ENCODE results near the gene ARID5A.
"Not testable (repeated sequence)": the region's sequence is repeated elsewhere in the genome, so short reads cannot be mapped to it uniquely, and the experiment has no call there.

The ARID5A gene

GRCh38 chr2:96541398-96542152 is 5.0 kb downstream of the ARID5A start:
- no peak for DNase-seq (ENCODE audit: low read depth in 2 of 2)

- no peak for DNase-seq (ENCODE audit: low read depth in 2 of 2)
These were observed 5.9 kb downstream of the ARID5A start for GRCh38 chr2:96542357-96542977.

DNA sequence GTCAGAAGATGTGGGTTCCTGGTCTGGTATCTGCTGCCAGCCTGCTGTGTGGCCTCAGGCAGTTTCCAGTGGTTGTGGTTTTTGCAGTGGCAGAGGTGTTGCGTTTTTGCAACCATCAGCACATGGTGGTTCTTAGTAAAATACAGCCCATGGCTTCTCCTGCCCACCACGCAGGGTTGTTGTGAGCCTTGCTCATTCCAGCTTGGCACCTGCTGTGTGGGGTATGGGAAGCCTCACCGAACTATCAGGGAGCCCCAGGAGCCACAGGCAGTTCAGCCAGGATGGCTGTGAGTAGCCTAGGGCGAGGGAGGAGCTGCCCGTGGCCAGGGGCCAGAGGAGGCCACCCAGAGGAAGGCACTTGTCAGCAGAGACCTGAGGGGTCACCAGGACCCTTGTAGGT is 9.8 kb downstream of the ARID5A start:
- no peak for DNase-seq (ENCODE audit: low read depth in 2 of 2)

- DNase-seq (ENCODE audit: low read depth in 2 of 2) = no peak
These were observed 10.2 kb downstream of the ARID5A start for GRCh38 chr2:96546797-96547196.

DNA sequence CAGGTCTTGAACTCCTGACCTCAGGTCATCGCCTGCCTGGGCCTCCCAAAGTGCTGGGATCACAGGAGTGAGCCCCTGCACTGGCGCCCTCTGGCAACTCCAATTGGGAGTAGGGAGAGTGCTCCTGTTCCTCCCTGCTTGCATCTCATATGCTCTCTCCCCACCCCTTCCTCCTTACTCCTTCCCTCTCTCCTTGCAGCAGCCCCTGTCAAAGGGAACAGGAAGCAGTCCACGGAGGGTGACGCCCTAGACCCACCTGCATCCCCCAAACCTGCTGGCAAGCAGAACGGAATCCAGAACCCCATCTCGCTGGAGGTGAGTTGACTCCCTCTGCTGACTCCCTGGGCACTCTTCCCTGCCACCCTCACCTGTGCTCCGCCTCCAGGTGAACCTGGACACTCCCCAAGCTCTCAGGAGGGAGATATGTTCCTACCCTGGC is 10.7 kb downstream of the ARID5A start:
- DNase-seq (ENCODE audit: low read depth in 2 of 2) = no peak

- DNase-seq (ENCODE audit: low read depth in 2 of 2) = no peak
These were observed 11.2 kb downstream of the ARID5A start for GRCh38 chr2:96547731-96548171.

DNA sequence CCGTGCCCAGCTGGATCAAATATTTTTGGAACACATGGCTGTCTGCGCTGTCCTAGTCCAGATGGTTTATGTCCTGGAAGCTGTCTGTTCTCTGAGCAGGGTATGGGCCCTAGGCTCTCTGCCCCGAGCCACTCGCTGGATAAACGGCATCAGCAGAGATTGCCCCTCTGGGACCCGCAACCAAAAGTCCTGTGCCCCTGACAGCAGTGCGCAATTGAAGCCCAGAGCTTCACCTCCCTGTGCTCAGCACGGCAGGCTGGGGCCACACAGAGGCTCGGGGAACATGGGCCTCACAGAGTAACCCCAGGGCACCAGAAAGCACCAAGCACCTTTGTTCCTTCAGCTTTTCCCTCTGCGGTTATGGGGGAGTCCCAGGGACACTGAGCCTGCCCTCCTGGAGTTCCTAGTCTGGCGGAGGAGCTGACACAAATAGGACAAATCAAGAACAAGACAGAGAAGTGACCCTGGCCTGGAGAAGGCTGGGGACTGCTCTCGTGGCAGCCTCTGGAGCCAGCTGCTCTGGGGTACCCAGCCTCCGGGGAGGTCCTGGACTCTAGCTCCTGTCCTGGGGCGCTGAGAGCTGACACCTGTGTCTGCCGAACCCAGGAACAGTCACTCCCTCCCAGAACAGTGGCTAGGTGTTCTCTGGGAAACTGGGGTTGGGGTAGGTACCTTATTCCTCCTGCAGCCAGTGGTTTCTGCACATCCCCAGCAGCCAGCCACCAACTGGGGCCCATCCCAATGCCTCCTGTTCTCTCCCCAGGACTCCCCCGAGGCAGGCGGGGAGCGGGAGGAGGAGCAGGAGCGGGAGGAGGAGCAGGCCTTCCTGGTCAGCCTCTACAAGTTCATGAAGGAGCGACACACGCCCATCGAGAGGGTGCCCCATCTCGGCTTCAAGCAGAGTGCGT is 12.3 kb downstream of the ARID5A start:
- no peak for DNase-seq (ENCODE audit: low read depth in 2 of 2)

- DNase-seq (ENCODE audit: low read depth in 2 of 2) = no peak
These were observed 12.9 kb downstream of the ARID5A start for GRCh38 chr2:96549466-96549785.

DNA sequence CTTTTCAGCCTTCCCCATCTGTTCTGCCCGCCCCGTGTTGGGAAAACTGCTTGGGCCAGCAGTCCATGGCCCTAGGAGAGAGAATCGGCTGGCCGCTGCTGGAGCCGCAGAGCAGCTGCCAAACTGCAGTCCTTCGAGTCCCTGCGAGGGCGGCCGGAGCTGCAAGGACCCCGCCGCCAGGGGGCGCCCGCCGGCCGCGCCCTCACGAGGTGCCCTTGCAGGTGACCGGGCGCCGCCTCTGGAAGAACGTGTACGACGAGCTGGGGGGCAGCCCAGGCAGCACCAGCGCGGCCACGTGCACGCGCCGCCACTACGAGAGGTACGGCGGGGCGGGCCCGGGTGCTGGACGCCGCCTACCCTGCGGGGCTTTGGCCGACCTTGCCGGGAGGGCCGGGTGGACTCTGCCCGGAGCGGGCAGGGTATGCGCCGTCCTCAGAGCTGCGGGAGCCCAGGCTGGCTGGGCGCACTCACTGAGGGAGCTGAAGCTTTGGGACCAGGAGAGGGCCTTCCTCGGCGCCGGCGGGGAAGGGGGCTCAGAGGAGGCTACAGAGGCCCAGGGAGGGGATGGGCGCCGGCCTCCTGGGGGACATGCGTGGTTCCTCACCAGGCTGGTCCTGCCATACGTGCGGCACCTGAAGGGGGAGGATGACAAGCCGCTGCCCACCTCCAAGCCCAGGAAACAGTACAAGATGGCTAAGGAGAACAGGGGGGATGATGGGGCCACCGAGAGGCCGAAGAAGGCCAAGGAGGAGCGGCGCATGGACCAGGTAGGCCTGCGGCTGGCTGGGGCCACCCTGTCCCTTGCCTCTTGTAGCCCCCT is 13.6 kb downstream of the ARID5A start:
- DNase-seq (ENCODE audit: low read depth in 2 of 2) = no peak

GRCh38 chr2:96550787-96551604 is 14.4 kb downstream of the ARID5A start:
- DNase-seq (ENCODE audit: low read depth in 2 of 2) = no peak

- DNase-seq (ENCODE audit: low read depth in 2 of 2) = no peak
These were observed 15.2 kb downstream of the ARID5A start for GRCh38 chr2:96551605-96552314.

DNA sequence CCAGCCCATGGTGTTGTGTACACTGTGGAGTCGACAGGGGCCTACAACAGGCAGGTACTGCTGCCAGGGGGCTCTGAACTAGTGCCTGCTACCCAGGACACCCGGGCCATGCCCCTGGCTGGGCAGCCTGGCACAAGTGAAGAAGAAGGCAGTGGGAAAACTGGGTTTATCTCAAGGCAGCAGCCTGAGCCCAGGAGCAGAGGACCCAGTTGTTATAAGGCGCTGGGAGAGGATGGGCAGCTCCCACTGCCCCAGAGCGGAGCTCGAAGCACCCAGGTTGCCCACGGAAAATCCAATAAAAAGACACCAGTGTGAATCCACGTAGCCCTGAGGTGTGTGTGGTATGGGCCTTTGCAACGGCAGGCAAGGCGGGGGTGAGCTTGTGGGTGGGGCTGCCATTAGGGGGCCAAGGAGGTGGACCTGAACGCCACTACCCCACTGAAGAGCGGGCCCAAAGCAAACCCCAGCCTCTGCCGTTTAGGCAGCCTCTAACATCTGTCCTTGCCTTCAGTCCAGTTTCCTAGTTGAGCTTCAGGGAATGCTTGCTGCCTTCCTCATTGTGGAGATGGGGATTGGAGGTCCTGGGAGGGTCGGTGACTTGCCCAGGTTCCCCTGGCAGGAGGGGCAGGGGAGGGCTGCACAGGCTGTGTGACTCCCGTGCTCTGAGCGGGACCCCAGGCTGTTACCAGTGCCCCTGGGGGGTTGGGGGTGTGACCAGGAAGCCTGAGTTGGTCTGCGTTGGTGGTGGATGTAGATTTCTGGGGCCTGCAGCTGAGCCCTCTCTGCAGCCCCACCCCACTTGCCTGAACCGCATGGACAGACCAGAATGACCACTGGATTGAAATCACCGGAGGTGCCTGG is 16.0 kb downstream of the ARID5A start:
- DNase-seq (ENCODE audit: low read depth in 2 of 2) = no peak

DNA sequence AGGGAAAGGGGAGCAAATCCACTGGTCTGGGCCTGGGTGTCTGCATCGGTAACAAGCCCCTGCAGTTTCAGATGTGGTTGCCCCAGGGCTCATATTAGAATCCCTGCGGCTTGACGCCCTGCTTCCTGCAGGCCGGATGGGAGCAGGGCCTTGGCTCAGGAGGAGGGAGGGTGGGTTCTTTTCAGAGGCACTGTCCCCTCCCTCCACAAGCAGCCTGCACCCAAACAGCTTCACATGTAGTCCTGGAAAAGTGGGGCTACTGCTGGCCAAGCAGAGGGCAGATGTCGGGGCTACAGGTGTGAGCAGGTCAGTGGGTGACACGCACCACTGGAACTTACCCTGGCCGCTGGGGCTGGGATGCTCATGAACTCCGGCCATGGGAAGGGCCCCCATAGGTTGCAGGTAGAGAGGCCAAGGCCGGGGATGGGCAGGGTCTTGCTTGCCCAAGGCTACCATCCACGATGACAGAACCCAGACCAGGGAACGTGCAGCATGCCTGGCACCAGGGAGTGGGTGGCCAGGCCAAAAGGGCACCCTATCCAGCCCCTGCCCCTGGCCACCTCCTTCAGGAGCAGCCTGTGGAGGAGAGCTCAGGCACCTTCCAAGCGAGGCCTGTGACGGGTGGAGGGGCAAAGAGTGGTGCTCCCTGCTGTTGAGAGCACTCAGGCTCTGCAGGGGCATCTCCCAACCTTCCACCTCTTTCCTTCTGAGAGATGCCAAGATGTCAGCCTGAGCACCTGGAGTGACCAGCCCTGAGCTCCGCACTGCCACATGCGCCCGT is 16.8 kb downstream of the ARID5A start:
- no peak for DNase-seq (ENCODE audit: low read depth in 2 of 2)

DNA sequence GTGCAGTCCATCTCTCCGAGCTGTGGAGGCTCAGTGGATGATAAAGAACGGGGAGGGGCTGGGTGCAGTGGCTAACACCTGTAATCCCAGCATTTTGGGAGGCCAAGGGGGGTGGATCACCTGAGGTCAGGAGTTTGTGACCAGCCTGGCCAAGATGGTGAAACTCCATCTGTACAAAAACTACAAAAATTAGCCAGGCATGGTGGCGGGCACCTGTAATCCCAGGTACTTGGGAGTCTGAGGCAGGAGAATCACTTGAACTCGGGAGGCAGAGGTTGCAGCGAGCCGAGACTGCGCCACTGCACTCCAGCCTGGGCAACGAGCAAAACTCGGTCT is 17.4 kb downstream of the ARID5A start:
- not testable (repeated sequence) for DNase-seq (ENCODE audit: low read depth in 2 of 2)

- peak in 1 of 2 experiments; percentile 54 for DNase-seq (ENCODE audit: low read depth in 2 of 2)
These were observed 18.0 kb downstream of the ARID5A start for GRCh38 chr2:96554293-96555145.

DNA sequence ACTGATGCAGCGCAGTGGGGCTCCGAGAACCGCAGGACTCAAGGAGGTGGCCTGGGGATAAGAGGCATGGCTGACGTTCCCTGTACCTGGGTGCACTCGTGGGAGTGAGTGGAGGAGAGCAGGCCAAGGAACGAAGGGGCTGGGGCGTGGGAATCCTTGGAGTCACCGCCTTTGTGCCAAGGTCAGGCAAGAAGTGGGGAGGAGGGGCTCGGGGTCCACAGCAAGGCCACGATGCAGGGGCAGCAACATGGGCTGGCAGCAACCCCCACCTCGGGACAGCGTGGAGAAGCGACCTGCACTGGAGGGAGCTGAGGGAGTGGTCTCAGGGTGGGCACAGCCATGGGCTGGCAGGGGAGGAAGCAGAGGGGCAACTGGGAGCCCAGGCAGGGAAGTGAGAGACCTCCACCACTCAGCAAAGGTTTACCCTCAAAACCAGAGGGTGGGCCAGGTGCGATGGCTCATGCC is 18.6 kb downstream of the ARID5A start:
- DNase-seq (ENCODE audit: low read depth in 2 of 2) = no peak
